ENCODE measurements around the gene GNAT1. TPM values are rescaled to one million over a fixed set of nuclear protein-coding genes. Genes with fewer than 3 reads are reported as not detected.
A peak's percentile ranks its signal among the peaks of the same experiment; 100 is the strongest.

Gene GNAT1
- total and polyA plus RNA-seq, 2 of the 13 experiments (the other 11 are each of a cell fraction or from before 2014, with no cell fraction given) = 0.15 TPM; not detected in 1

DNA sequence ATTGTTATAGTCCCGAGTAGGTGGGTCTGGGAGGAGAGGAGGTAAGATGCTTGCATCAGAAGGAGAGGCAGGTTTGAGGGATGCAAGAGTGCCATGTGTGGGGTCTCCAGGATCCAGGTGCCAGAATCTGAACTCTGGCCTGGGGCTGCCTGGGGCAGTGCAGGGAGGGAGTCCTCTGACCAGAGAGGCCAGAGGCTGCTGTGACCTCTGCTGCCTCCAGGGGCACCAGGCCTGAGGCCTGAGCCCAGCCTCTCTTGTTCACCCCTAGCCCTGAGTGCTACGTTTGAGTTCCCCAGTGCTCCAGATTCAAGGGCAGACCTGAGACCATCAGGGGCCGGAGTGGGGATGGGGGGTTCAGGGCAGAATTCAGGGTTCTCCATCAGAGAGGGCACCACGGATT is 21.1 kb downstream of the GNAT1 start (continued):
- no peak for TF ChIP-seq CENPX (CRISPR knock-in tag; IDR thresholded peaks at IDR 0.05)
- peak; percentile 69 for TF ChIP-seq ZNF687 (CRISPR knock-in tag; IDR thresholded peaks at IDR 0.05)
- TF ChIP-seq, protein P1, sequence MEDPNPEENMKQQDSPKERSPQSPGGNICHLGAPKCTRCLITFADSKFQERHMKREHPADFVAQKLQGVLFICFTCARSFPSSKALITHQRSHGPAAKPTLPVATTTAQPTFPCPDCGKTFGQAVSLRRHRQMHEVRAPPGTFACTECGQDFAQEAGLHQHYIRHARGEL (CRISPR knock-in tag; IDR thresholded peaks at IDR 0.05) = no peak
- no peak for TF ChIP-seq ZC3H13 (CRISPR knock-in tag; IDR thresholded peaks at IDR 0.05)
- no peak for TF ChIP-seq ZFP62 (CRISPR knock-in tag; IDR thresholded peaks at IDR 0.05)

GRCh38 chr3:50212971-50213370 is 21.6 kb downstream of the GNAT1 start:
- no peak overlapping the region for H2AFZ ChIP-seq (ENCODE audit: low read length)
- FAIRE-seq (no peak), DNase-seq (ENCODE audit: low spot score) (no peak), ATAC-seq (no peak)
- no peaks in the 10 kb centered on the region for H3K9me3 ChIP-seq (ENCODE audit: low read length)
- no peak overlapping the region for H3K4me3 ChIP-seq (replicated peaks in 1 of 3; ENCODE audit: insufficient read depth in 1 of 3, low read depth in 2 of 3, low read length in 3 of 3)
- H3K4me2 ChIP-seq (ENCODE audit: low read depth, low read length) = no peak overlapping the region
- BruUV-seq (replicated peaks) = no TSS peak
- H3K36me3 ChIP-seq (replicated peaks in 1 of 2; ENCODE audit: control insufficient read depth in 1 of 2, insufficient read depth in 2 of 2, low read length in 2 of 2) = peaks cover 13 to 41% of the 10 kb centered on the region in 2 experiments
- in situ Hi-C loops (cut with HindIII; ENCODE audit: extremely low pct_ligation_motif_present, low pct_unique_long_range_greater_than_20kb) (no loop called here), intact Hi-C loops (cut with micrococcal nuclease; ENCODE audit: unreplicated experiment) (no loop called here)
- peaks cover 25% of the 10 kb centered on the region for H3K79me2 ChIP-seq (ENCODE audit: insufficient read depth, low read length)
- WGBS (ENCODE audit: low lambda C conversion rate) = 94% methylated on average over 2 of the region's 3 CpGs
- no peaks in the 10 kb centered on the region for H3K27me3 ChIP-seq (ENCODE audit: control insufficient read depth in 1 of 2, insufficient read depth in 2 of 2, low read length in 2 of 2)
- H4K20me1 ChIP-seq (ENCODE audit: insufficient read depth, low read length) = no peaks in the 10 kb centered on the region; the same call in 1 of the 2 replicates
- H3K27ac ChIP-seq (ENCODE audit: extremely low read length, insufficient read depth, low read length) = peak overlapping the region; percentile 99
- H3K4me1 ChIP-seq (ENCODE audit: insufficient read depth, low read length) = peaks cover 64% of the 10 kb centered on the region
- ChIA-PET POLR2A (interaction anchor here (1.5 to 16.5 kb wide), 4 partner anchors 3 to 23 kb away, joined by 4 to 844 read pairs (median 625); partner anchors contain the start of genes GNAI2 and SLC38A3), CTCF (ENCODE audit: low intra/inter-chr PET ratio, low total read pairs) (interaction anchor here (1.2 kb wide), 1 partner anchor 9 kb away, joined by 3 read pairs; no protein-coding TSS in a partner anchor)
- no peak overlapping the region for H3K9ac ChIP-seq (ENCODE audit: insufficient read depth, low read depth, low read length)
- TF ChIP-seq SNAI1 (CRISPR knock-in tag; IDR thresholded peaks at IDR 0.05; ENCODE audit: borderline replicate concordance) (0 out of 2 replicates have a peak, but pooled peaks have one; percentile 40), AGO2 (optimal IDR thresholded peaks at IDR 0.05; ENCODE audit: low read depth, low read length) (peak; percentile 21), TBX2 (CRISPR knock-in tag; IDR thresholded peaks at IDR 0.05; ENCODE audit: borderline replicate concordance) (0 out of 2 replicates have a peak, but pooled peaks have one; percentile 17), SPEN (CRISPR knock-in tag; IDR thresholded peaks at IDR 0.05; ENCODE audit: low read depth) (0 out of 2 replicates have a peak, but pooled peaks have one; percentile 4), HOXA3 (CRISPR knock-in tag; IDR thresholded peaks at IDR 0.05) (0 out of 2 replicates have a peak, but pooled peaks have one; percentile 2), JDP2 (CRISPR knock-in tag; IDR thresholded peaks at IDR 0.05; ENCODE audit: borderline replicate concordance) (no peak), EED (CRISPR knock-in tag; IDR thresholded peaks at IDR 0.05) (0 out of 2 replicates have a peak, but pooled peaks have one; percentile 57), ESRRA (CRISPR knock-in tag; IDR thresholded peaks at IDR 0.05; ENCODE audit: low read depth) (no peak), RFX3 (CRISPR knock-in tag; IDR thresholded peaks at IDR 0.05) (no peak)
- TF ChIP-seq, protein P2, sequence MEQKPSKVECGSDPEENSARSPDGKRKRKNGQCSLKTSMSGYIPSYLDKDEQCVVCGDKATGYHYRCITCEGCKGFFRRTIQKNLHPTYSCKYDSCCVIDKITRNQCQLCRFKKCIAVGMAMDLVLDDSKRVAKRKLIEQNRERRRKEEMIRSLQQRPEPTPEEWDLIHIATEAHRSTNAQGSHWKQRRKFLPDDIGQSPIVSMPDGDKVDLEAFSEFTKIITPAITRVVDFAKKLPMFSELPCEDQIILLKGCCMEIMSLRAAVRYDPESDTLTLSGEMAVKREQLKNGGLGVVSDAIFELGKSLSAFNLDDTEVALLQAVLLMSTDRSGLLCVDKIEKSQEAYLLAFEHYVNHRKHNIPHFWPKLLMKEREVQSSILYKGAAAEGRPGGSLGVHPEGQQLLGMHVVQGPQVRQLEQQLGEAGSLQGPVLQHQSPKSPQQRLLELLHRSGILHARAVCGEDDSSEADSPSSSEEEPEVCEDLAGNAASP (CRISPR knock-in tag; IDR thresholded peaks at IDR 0.05; ENCODE audit: borderline replicate concordance) = no peak
- TF ChIP-seq, protein P3, sequence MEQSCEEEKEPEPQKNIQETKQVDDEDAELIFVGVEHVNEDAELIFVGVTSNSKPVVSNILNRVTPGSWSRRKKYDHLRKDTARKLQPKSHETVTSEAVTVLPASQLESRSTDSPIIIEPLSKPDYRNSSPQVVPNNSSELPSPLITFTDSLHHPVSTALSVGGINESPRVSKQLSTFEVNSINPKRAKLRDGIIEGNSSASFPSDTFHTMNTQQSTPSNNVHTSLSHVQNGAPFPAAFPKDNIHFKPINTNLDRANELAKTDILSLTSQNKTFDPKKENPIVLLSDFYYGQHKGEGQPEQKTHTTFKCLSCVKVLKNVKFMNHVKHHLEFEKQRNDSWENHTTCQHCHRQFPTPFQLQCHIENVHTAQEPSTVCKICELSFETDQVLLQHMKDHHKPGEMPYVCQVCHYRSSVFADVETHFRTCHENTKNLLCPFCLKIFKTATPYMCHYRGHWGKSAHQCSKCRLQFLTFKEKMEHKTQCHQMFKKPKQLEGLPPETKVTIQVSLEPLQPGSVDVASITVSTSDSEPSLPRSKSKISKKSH (CRISPR knock-in tag; IDR thresholded peaks at IDR 0.05; ENCODE audit: borderline replicate concordance) = 0 out of 2 replicates have a peak, but pooled peaks have one; percentile 19

Data from HepG2 (cell line).